CD4-positive, alpha-beta T cell (primary cell): ENCODE measurements around the gene NADK. TPM values are rescaled to one million over a fixed set of nuclear protein-coding genes. Genes with fewer than 3 reads are reported as not detected.
"Not testable (repeated sequence)": the region's sequence is repeated elsewhere in the genome, so short reads cannot be mapped to it uniquely, and the experiment has no call there.

Experiments used
- ATAC-seq: fragments of 200-7000 bp; cut with Tn5 transposase; one replicate; pipeline ENCODE4 v1.10.0; 2022; ENCODE audit warnings: mild to moderate bottlenecking; ENCODE audit not compliant: poor library complexity
- CTCF ChIA-PET: fragments of 350-600 bp; sonication (Branson Sonifier 250); formaldehyde crosslinking; loops from one replicate; lab custom pipeline; 2021; ENCODE audit warnings: antibody characterized with exemption, inconsistent platforms; lab: Charles Lee
- POLR2A ChIA-PET: fragments of 350-600 bp; sonication (Branson Sonifier 250); formaldehyde crosslinking; loops from one replicate; lab custom pipeline; 2021; ENCODE audit warnings: antibody characterized with exemption, inconsistent platforms; lab: Charles Lee
- DNase-seq, 14 experiments: peaks; one replicate each; pipeline ENCODE4 v3.0.0-alpha.2; 2013 to 2020; ENCODE audit warnings: mixed read lengths in 2 of 14
- H3K27ac ChIP-seq, 2 donors: one replicate each; pipeline versions ENCODE4 v1.5.1 to v1.7.0; 2013; ENCODE audit warnings: low read length in 2 of 2, low read depth in 1 of 2, mild to moderate bottlenecking in 1 of 2
- H3K27me3 ChIP-seq, 2 experiments: 1 replicate in 1 of 2; 2 replicates in 1 of 2; pipeline versions ENCODE4 v1.6.1 to v1.7.0; 2013; ENCODE audit warnings: low read length in 2 of 2, control low read depth in 1 of 2, mild to moderate bottlenecking in 1 of 2, moderate library complexity in 1 of 2; ENCODE audit not compliant: insufficient read depth in 2 of 2, control insufficient read depth in 1 of 2
- H3K36me3 ChIP-seq: one replicate; pipeline ENCODE4 v1.6.1; 2013; ENCODE audit warnings: low read length, control low read depth; ENCODE audit not compliant: insufficient read depth
- H3K4me1 ChIP-seq: one replicate; pipeline ENCODE4 v1.6.1; 2013; ENCODE audit warnings: low read length, control low read depth; ENCODE audit not compliant: insufficient read depth
- H3K4me3 ChIP-seq: one replicate; pipeline ENCODE4 v1.5.1; 2013; ENCODE audit warnings: mild to moderate bottlenecking, low read length, moderate library complexity
- H3K9me3 ChIP-seq, 2 experiments: 1 replicate in 1 of 2; 2 replicates in 1 of 2; pipeline versions ENCODE4 v1.6.1 to v1.7.0; 2013; ENCODE audit warnings: low read length in 2 of 2, mild to moderate bottlenecking in 2 of 2, control low read depth in 1 of 2, moderate library complexity in 1 of 2; ENCODE audit not compliant: control insufficient read depth in 1 of 2, insufficient read depth in 1 of 2
- H3K27ac Mint-ChIP-seq: one replicate; pipeline ENCODE4 v1.8.0; 2020; ENCODE audit warnings: mixed read lengths
- H3K27me3 Mint-ChIP-seq: one replicate; pipeline ENCODE4 v1.8.0; 2021; ENCODE audit warnings: mixed read lengths
- H3K36me3 Mint-ChIP-seq: one replicate; pipeline ENCODE4 v1.8.0; 2021; ENCODE audit warnings: low read depth, mixed read lengths
- H3K4me1 Mint-ChIP-seq: one replicate; pipeline ENCODE4 v1.8.0; 2021; ENCODE audit warnings: low read depth, mixed read lengths
- H3K4me3 Mint-ChIP-seq: one replicate; pipeline ENCODE4 v1.8.0; 2020; ENCODE audit warnings: mild to moderate bottlenecking, mixed read lengths
- H3K9me3 Mint-ChIP-seq: one replicate; pipeline ENCODE4 v1.8.0; 2020; ENCODE audit warnings: mixed read lengths
- CTCF ChIP-seq: fragments of 200-600 bp; IDR thresholded peaks from one replicate; pipeline ENCODE4 v1.8.0; 2022; ENCODE audit warnings: antibody characterized with exemption, mild to moderate bottlenecking
- intact Hi-C, 2 experiments: fragments of 100-400 bp; cut with DNase I in 1 of 2; cut with micrococcal nuclease in 1 of 2; formaldehyde crosslinking; loops; one replicate each; pipeline versions ENCODE4 v1.15.1 to v1.9.0; 2023 to 2025; cut with DNase I, micrococcal nuclease
- total RNA-seq, 174 experiments: library from RNA in 2 of 174; stranded (reverse) in 2 of 174; gene quantifications; one replicate each; pipeline ENCODE4 v1.2.3 and lab custom pipeline; 2021 to 2026

Gene NADK
- total RNA-seq, 2 experiments from 2014 or later, result 19.9 to 25.1 TPM

DNA sequence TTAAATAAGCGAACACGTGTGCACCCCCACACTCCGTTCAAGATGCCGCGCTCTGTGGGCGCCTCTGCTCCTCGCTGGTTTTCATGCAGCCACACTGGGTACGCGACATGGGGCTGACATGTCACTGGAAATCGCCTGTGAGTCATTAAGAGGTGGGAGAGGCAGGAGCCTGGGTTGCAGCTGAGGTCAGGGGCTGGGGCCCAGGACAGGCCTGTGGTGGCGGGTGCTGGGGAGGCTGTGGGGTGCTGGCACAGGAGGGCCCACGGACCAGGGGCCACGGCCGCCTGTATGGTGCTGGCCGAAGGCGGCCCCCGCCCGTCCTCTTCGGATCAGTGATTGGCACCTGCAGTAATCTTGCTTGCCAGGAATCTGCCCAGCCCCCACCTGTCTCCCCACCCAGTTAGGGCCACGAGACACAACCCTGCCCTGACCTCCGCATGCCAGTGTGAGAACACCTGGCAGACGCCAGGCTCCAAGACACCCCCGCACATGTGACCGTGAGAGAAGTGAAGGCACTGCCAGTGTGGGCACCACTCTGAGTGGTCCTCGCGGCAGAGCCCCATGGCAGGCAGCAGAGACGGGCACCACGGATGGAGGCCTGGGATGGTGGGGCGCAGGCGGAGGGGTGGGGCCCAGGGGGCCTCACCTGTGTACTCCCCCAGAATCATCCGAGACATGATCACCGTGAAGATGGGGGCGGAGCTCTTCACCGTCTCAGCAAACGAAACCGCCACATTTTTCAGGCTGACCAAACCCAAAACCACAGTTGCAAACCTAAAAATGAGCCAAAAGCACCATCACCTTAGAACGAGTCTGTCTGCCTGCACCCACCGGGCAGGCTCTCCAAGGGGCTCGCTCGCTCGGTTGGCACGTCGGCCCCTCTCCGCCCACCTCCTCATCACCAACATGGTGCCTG, 40.3 kb downstream of the NADK start:
- intact Hi-C loops, H3K27me3 Mint-ChIP-seq, H3K9me3 Mint-ChIP-seq, H3K9me3 ChIP-seq, H3K4me3 ChIP-seq, POLR2A ChIA-PET, H3K27me3 ChIP-seq, H3K4me1 ChIP-seq, H3K27ac ChIP-seq, ATAC-seq, H3K4me1 Mint-ChIP-seq, H3K27ac Mint-ChIP-seq, H3K4me3 Mint-ChIP-seq, CTCF ChIA-PET: not testable (repeated sequence)
- peaks cover 15% of the 10 kb centered on the region for H3K36me3 Mint-ChIP-seq
- H3K36me3 ChIP-seq, result peaks cover 16% of the 10 kb centered on the region
- peak in 1 of 14 experiments; percentile 7 for DNase-seq

DNA sequence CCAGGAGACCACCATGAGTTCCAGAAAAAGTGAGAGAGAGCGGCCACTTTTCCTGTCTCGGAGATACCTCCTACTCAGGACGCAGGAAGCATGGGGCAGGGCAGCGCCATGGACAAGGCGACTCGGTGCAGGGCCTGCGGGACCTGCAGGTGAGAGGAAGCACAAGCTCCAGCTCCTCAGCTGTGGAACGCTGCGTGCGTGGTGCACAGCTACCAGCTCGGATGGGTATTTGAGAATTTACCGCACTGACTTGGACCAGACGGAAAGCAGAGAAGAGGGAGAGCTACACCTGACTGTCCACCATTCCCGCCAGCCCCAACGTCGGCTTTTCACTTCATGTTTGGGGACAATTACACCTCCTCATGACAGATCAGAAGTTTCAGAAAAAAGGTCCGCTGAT, 45.9 kb downstream of the NADK start:
- Mint-ChIP-seq H3K27ac (no peak overlapping the region), H3K27me3 (no peaks in the 10 kb centered on the region), H3K4me3 (no peak overlapping the region), H3K4me1 (peaks cover 9% of the 10 kb centered on the region), H3K9me3 (no peaks in the 10 kb centered on the region), H3K36me3 (peaks cover 33% of the 10 kb centered on the region)
- Histone ChIP-seq H3K27ac (no peak overlapping the region), H3K27me3 (no peaks in the 10 kb centered on the region), H3K4me3 (no peak overlapping the region), H3K9me3 (no peaks in the 10 kb centered on the region), H3K4me1 (peaks cover 22% of the 10 kb centered on the region), H3K36me3 (peaks cover 35% of the 10 kb centered on the region)
- CTCF ChIA-PET, result interaction anchor here (1.6 kb wide), 1 partner anchor 8 kb away, joined by 4 read pairs; the partner anchor contains the start of gene CDK11A
- ATAC-seq (no peak), DNase-seq (peak in 2 of 14 experiments; percentile 12 to 25)
- POLR2A ChIA-PET, result no interaction called here
- TF ChIP-seq CTCF, result no peak
- intact Hi-C loops, result no loop called here

- CTCF ChIA-PET, result no interaction called here
- no peak for TF ChIP-seq CTCF
- Mint-ChIP-seq H3K27ac (no peak overlapping the region), H3K4me1 (peaks cover 9% of the 10 kb centered on the region), H3K4me3 (no peak overlapping the region), H3K27me3 (no peaks in the 10 kb centered on the region), H3K36me3 (peaks cover 33% of the 10 kb centered on the region), H3K9me3 (no peaks in the 10 kb centered on the region)
- H3K4me1 ChIP-seq, result peaks cover 32% of the 10 kb centered on the region
- peaks cover 35% of the 10 kb centered on the region for H3K36me3 ChIP-seq
- POLR2A ChIA-PET, result no interaction called here
- peak overlapping the region in 1 of 2 donors; percentile 22 for H3K27ac ChIP-seq
- intact Hi-C loops, result no loop called here
- DNase-seq (peak in 1 of 14 experiments; percentile 26), ATAC-seq (no peak)
- H3K9me3 ChIP-seq, result no peaks in the 10 kb centered on the region
- H3K4me3 ChIP-seq, result no peak overlapping the region
- H3K27me3 ChIP-seq, result no peaks in the 10 kb centered on the region
Observed at GRCh38 chr1:1730870-1731269, 47.4 kb downstream of the NADK start.

DNA sequence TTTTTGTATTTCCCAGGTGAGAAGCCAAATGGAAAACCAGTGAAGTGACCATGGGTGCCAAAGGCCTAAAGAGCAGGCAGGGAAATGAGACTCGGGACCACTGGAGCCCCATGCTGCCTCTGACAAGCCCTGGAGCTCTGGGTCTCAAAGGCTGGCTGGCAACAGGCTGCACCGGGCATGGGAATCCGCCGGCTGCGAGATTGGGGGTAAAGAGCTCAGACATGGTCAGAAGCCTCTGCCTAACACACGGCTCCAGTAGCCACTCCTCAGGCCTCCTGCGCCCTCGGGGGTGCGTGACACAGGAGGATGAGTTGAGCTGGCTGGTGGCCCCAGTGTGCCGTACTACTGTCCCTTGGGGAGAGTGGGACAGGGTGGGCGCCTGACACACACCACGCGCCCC, 48.0 kb downstream of the NADK start:
- H3K9me3 ChIP-seq, H3K4me3 ChIP-seq, H3K27ac ChIP-seq, H3K4me3 Mint-ChIP-seq, CTCF ChIA-PET, H3K27ac Mint-ChIP-seq, H3K9me3 Mint-ChIP-seq, ATAC-seq, H3K27me3 Mint-ChIP-seq, intact Hi-C loops, H3K4me1 Mint-ChIP-seq, DNase-seq, H3K27me3 ChIP-seq, POLR2A ChIA-PET: not testable (repeated sequence)
- peaks cover 34% of the 10 kb centered on the region for H3K36me3 ChIP-seq
- peaks cover 28% of the 10 kb centered on the region for H3K36me3 Mint-ChIP-seq
- H3K4me1 ChIP-seq, result peaks cover 32% of the 10 kb centered on the region

DNA sequence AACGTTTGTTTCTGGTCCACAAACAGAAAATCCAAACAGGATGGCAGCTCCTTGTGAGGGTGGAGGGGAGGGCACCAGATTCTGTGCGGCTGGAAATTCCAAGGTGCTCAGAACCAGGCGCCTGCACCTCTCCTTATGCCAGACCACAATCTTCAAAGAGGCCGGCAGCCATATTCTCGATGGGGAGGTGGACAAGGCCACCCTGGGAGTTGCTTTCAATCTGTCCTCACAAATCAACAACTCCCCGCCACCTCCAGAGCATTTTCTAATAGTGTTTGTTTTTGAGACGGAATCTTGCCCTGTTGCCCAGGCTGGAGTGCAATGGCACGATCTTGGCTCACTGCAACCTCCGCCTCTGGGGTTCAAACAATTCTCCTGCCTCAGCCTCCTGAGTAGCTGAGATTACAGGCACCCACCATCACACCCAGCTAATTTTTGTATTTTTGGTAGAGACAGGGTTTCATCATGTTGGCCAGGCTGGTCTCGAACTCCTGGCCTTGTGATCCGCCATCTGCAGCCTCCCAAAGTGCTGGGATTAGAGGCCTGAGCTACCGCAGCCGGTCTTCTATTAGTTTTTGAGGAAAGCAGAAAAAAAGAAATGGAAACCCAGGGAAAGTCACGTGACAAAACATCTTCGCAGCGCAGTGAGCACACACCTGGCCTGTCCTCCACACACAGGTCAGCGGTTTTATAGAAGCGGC, 49.0 kb downstream of the NADK start:
- peaks cover 29% of the 10 kb centered on the region for H3K36me3 ChIP-seq
- peaks cover 32% of the 10 kb centered on the region for H3K4me1 ChIP-seq
- ATAC-seq, H3K4me3 Mint-ChIP-seq, H3K27ac ChIP-seq, H3K9me3 Mint-ChIP-seq, H3K27me3 ChIP-seq, H3K4me3 ChIP-seq, POLR2A ChIA-PET, intact Hi-C loops, H3K9me3 ChIP-seq, H3K27me3 Mint-ChIP-seq, DNase-seq: not testable (repeated sequence)
- H3K36me3 Mint-ChIP-seq, result peaks cover 26% of the 10 kb centered on the region
- peak overlapping the region; percentile 88 for H3K27ac Mint-ChIP-seq
- CTCF ChIA-PET, result interaction anchor here (1.1 kb wide), 1 partner anchor 64 kb away, joined by 3 read pairs; no protein-coding TSS in a partner anchor
- H3K4me1 Mint-ChIP-seq, result peaks cover 12% of the 10 kb centered on the region
